GM23248 (cell line): Measurements from ENCODE around the gene CLCA1. TPM values are rescaled to one million over a fixed set of nuclear protein-coding genes. Genes with fewer than 3 reads are reported as not detected.
"Not testable (repeated sequence)": the region's sequence is repeated elsewhere in the genome, so short reads cannot be mapped to it uniquely, and the experiment has no call there.

Source experiments
- DNase-seq: peaks from one replicate; pipeline ENCODE4 v3.0.0-alpha.2; 2015
- H2AFZ ChIP-seq: fragments of 200-600 bp; sonication (generic); 2 replicates; pipeline ENCODE4 v1.6.1; 2016; ENCODE audit warnings: antibody characterized with exemption
- H3F3A ChIP-seq: fragments of 200-600 bp; sonication (generic); 2 replicates; pipeline ENCODE4 v1.6.1; 2016; ENCODE audit warnings: mild to moderate bottlenecking, antibody characterized with exemption, mixed run types; ENCODE audit not compliant: insufficient read depth
- H3K27ac ChIP-seq: fragments of 200-600 bp; sonication (generic); 2 replicates; pipeline ENCODE4 v1.5.1; 2016; ENCODE audit warnings: mild to moderate bottlenecking
- H3K27me3 ChIP-seq: fragments of 200-600 bp; sonication (generic); replicated peaks from 2 replicates; pipeline ENCODE4 v1.6.1; 2016; ENCODE audit warnings: mild to moderate bottlenecking; ENCODE audit not compliant: insufficient read depth
- H3K36me3 ChIP-seq: fragments of 200-600 bp; sonication (generic); 2 replicates; pipeline ENCODE4 v1.6.1; 2016; ENCODE audit warnings: low read depth, mild to moderate bottlenecking
- H3K4me1 ChIP-seq: fragments of 200-600 bp; sonication (generic); 2 replicates; pipeline ENCODE4 v1.6.1; 2016; ENCODE audit warnings: mild to moderate bottlenecking; ENCODE audit not compliant: insufficient read depth
- H3K4me2 ChIP-seq: fragments of 200-600 bp; sonication (generic); one replicate; pipeline ENCODE4 v1.6.1; 2016; ENCODE audit warnings: mild to moderate bottlenecking; ENCODE audit not compliant: unreplicated experiment
- H3K4me3 ChIP-seq: fragments of 200-600 bp; sonication (generic); 2 replicates; pipeline ENCODE4 v1.5.1; 2016; ENCODE audit warnings: mild to moderate bottlenecking
- H3K79me2 ChIP-seq: fragments of 200-600 bp; sonication (generic); 2 replicates; pipeline ENCODE4 v1.6.1; 2016; ENCODE audit warnings: mild to moderate bottlenecking; ENCODE audit not compliant: insufficient read depth
- H3K9ac ChIP-seq: fragments of 200-600 bp; sonication (generic); 2 replicates; pipeline ENCODE4 v1.6.1; 2016; ENCODE audit warnings: mild to moderate bottlenecking
- H3K9me2 ChIP-seq: fragments of 200-600 bp; sonication (generic); 2 replicates; pipeline ENCODE4 v1.6.1; 2016; ENCODE audit warnings: mixed run types, mild to moderate bottlenecking, moderate library complexity; ENCODE audit not compliant: insufficient read depth
- H3K9me3 ChIP-seq: fragments of 200-600 bp; sonication (generic); one replicate; pipeline ENCODE4 v1.6.1; 2017; ENCODE audit warnings: low read depth
- H4K20me1 ChIP-seq: fragments of 200-600 bp; sonication (generic); 2 replicates; pipeline ENCODE4 v1.6.0; 2016; ENCODE audit not compliant: insufficient read depth
- EZH2 ChIP-seq: fragments of 200-600 bp; sonication (generic); IDR thresholded peaks from 2 replicates; pipeline ENCODE4 v1.6.1; 2018; ENCODE audit warnings: antibody characterized with exemption, mild to moderate bottlenecking; ENCODE audit not compliant: insufficient read depth, poor library complexity, severe bottlenecking
- EZH2phosphoT487 ChIP-seq: fragments of 200-600 bp; sonication (generic); IDR thresholded peaks from 2 replicates; pipeline ENCODE4 v1.6.1; 2018; ENCODE audit warnings: antibody characterized with exemption, moderate library complexity, mild to moderate bottlenecking, low read depth; ENCODE audit not compliant: insufficient read depth
- WGBS, 2 experiments: methylation state at CpG; one replicate each; pipeline ENCODE4 v1.1.6; 2015 to 2017; ENCODE audit warnings: low lambda C conversion rate in 2 of 2, low coverage in 1 of 2; ENCODE audit errors: missing lambda C conversion rate in 2 of 2; 5-methylcytosine and 5-hydroxymethylcytosine counted together
- in situ Hi-C: fragments of 300-500 bp; cut with MboI; formaldehyde crosslinking; loops from 2 replicates; pipeline ENCODE4 v1.15.0; 2020
- polyA plus RNA-seq: library from polyadenylated mRNA; unstranded; fragments of >200 nt; fragmentation: Nextera tagmentation; extraction: Ambion mirVana; gene quantifications from 2 replicates; pipeline ENCODE4 v1.2.1, GENCODE V29; 2016
- total RNA-seq: library from RNA; depleted of rRNA; stranded (reverse); fragments of >200 nt; shearing (Covaris generic); gene quantifications from 2 replicates; pipeline ENCODE4 v1.2.3, GENCODE V29; 2014

CLCA1 gene
- total and polyA plus RNA-seq, 2 experiments from 2014 or later: not detected

GRCh38 chr1:86500714-86501113 is 32.0 kb downstream of the CLCA1 start:
- 0 out of 2 replicates have a peak overlapping the region, but pooled peaks have one; percentile 46 for H2AFZ ChIP-seq

GRCh38 chr1:86502125-86502646 is 33.5 kb downstream of the CLCA1 start:
- H3K4me2 ChIP-seq, H3K79me2 ChIP-seq, H3K9me2 ChIP-seq, H3K27ac ChIP-seq, H2AFZ ChIP-seq, H3K9me3 ChIP-seq, H3K4me3 ChIP-seq, H4K20me1 ChIP-seq, H3K9ac ChIP-seq, H3K27me3 ChIP-seq, H3K36me3 ChIP-seq: not testable (repeated sequence)
- Histone ChIP-seq H3F3A (peaks cover 23% of the 10 kb centered on the region), H3K4me1 (peaks cover 11% of the 10 kb centered on the region)
- 73% methylated on average over 16 of the region's 16 CpGs for WGBS, 2 experiments
- DNase-seq: peak; percentile 32
- in situ Hi-C loops: loop anchor here (10.0 to 25.0 kb wide), 2 partner anchors 117 to 585 kb away; no protein-coding TSS in a partner anchor

More at GRCh38 chr1:86500714-86501113, 32.0 kb downstream of the CLCA1 start:
- H3K79me2 ChIP-seq: no peaks in the 10 kb centered on the region
- WGBS, 2 experiments: 15 to 25% methylated on average over 2 of the region's 2 CpGs
- peak; percentile 26 for DNase-seq
- H3K9ac ChIP-seq: no peak overlapping the region
- no peaks in the 10 kb centered on the region for H3K36me3 ChIP-seq
- H3F3A ChIP-seq: peaks cover 21% of the 10 kb centered on the region
- H3K27ac ChIP-seq: no peak overlapping the region
- no peaks in the 10 kb centered on the region for H4K20me1 ChIP-seq
- TF ChIP-seq EZH2phosphoT487: no peak
- no peak for TF ChIP-seq EZH2
- H3K9me3 ChIP-seq: no peaks in the 10 kb centered on the region
- no peak overlapping the region for H3K4me2 ChIP-seq
- no peaks in the 10 kb centered on the region for H3K9me2 ChIP-seq
- no peaks in the 10 kb centered on the region for H3K27me3 ChIP-seq
- no peak overlapping the region for H3K4me3 ChIP-seq
- peaks cover 10% of the 10 kb centered on the region for H3K4me1 ChIP-seq
- in situ Hi-C loops: loop anchor here (10.0 to 25.0 kb wide), 2 partner anchors 116 to 587 kb away; no protein-coding TSS in a partner anchor

- Histone ChIP-seq H3K27ac (no peak overlapping the region), H4K20me1 (no peaks in the 10 kb centered on the region), H3K27me3 (no peaks in the 10 kb centered on the region), H2AFZ (no peak overlapping the region), H3F3A (peaks cover 23% of the 10 kb centered on the region), H3K4me1 (peaks cover 11% of the 10 kb centered on the region), H3K9me3 (no peaks in the 10 kb centered on the region), H3K9ac (no peak overlapping the region), H3K9me2 (no peaks in the 10 kb centered on the region), H3K4me2 (no peak overlapping the region), H3K36me3 (no peaks in the 10 kb centered on the region), H3K4me3 (no peak overlapping the region), H3K79me2 (no peaks in the 10 kb centered on the region)
- TF ChIP-seq EZH2: no peak
- TF ChIP-seq EZH2phosphoT487: no peak
- DNase-seq: no peak
- in situ Hi-C loops: loop anchor here (10.0 to 25.0 kb wide), 2 partner anchors 118 to 584 kb away; no protein-coding TSS in a partner anchor
- 82 to 84% methylated on average over 18 of the region's 18 CpGs for WGBS, 2 experiments
Observed at GRCh38 chr1:86502721-86503405, 34.1 kb downstream of the CLCA1 start.

- no peak overlapping the region for H3K4me3 ChIP-seq
- in situ Hi-C loops: loop anchor here (10.0 to 25.0 kb wide), 2 partner anchors 119 to 584 kb away; no protein-coding TSS in a partner anchor
Observed at GRCh38 chr1:86503406-86504136, 34.8 kb downstream of the CLCA1 start.

More at GRCh38 chr1:86503406-86504136, 34.8 kb downstream of the CLCA1 start:
- peaks cover 16% of the 10 kb centered on the region for H3K4me1 ChIP-seq
- no peak overlapping the region for H3K27ac ChIP-seq
- H3K9me3 ChIP-seq: no peaks in the 10 kb centered on the region
- H3K27me3 ChIP-seq: no peaks in the 10 kb centered on the region
- no peaks in the 10 kb centered on the region for H3K79me2 ChIP-seq
- no peak overlapping the region for H3K9ac ChIP-seq
- peaks cover 23% of the 10 kb centered on the region for H3F3A ChIP-seq
- no peak for TF ChIP-seq EZH2
- no peak for TF ChIP-seq EZH2phosphoT487
- no peak for DNase-seq
- H3K9me2 ChIP-seq: no peaks in the 10 kb centered on the region
- H4K20me1 ChIP-seq: no peaks in the 10 kb centered on the region
- H2AFZ ChIP-seq: no peak overlapping the region
- H3K36me3 ChIP-seq: no peaks in the 10 kb centered on the region
- 89 to 90% methylated on average over 17 to 18 of the region's 18 CpGs for WGBS, 2 experiments
- H3K4me2 ChIP-seq: no peak overlapping the region
